ENCODE measurements around the gene DISP3. TPM values are rescaled to one million over a fixed set of nuclear protein-coding genes. Genes with fewer than 3 reads are reported as not detected.

Gene DISP3
- total RNA-seq, 2 experiments from 2014 or later = 0.63 to 0.65 TPM

DNA sequence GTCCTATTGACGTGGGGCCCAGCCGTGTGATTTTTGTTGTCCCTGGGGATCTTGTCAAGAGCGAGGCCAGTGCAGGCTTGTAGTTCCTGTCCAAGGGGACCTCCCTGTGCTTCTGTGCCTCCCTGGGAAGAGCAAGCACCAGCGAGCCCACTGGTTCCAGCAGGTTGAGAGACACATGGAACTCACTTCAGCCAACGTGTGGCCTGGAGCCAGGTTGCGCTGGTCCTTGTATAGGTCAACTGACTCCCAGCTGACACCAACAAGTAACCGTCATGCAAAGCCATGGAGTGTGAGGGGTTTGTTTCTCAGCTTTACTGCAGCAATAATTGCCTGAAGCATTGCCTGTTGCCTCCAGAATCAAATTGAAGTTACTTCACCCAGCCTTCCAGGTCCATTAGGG, 63.0 kb downstream of the DISP3 start:
- intact Hi-C loops (cut with micrococcal nuclease) = no loop called here
- peaks cover 4% of the 10 kb centered on the region for H3K4me1 Mint-ChIP-seq (ENCODE audit: low read depth)
- H3K27me3 Mint-ChIP-seq = no peaks in the 10 kb centered on the region
- ChIA-PET CTCF (no interaction called here), POLR2A (no interaction called here)
- TF ChIP-seq CTCF (IDR thresholded peaks at IDR 0.05) = no peak
- no peaks in the 10 kb centered on the region for H3K9me3 Mint-ChIP-seq
- no peaks in the 10 kb centered on the region for H3K36me3 Mint-ChIP-seq (ENCODE audit: low read depth)
- no peak for DNase-seq
- no peak overlapping the region for H3K27ac Mint-ChIP-seq
- no peak for ATAC-seq
- H3K4me3 Mint-ChIP-seq = no peak overlapping the region

DNA sequence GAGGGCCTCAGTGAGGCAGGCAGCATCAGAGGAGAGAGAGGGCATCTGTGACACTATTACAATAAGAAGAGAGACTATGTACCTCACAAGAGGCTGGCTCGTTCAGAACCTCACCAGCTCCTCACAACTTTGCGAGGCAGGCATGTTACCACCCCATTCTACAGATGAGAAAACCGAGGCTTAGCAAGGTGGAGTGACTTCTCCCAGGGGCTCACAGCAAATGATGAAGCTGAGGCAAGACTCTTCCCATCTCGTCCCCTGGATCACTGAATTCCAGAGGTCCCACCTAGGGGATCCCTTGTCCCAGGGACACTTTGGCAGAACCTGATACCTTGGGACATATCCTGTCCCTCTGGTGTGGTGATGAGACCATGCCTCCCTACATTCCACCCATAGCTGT, 64.4 kb downstream of the DISP3 start:
- Mint-ChIP-seq H3K27ac (no peak overlapping the region), H3K27me3 (peaks cover 4% of the 10 kb centered on the region), H3K9me3 (no peaks in the 10 kb centered on the region), H3K36me3 (ENCODE audit: low read depth) (no peaks in the 10 kb centered on the region), H3K4me3 (no peak overlapping the region), H3K4me1 (ENCODE audit: low read depth) (peaks cover 4% of the 10 kb centered on the region)
- ChIA-PET POLR2A (no interaction called here), CTCF (interaction anchor here (0.6 to 1.0 kb wide), 2 partner anchors 16 to 302 kb away, joined by 3 read pairs; no protein-coding TSS in a partner anchor)
- intact Hi-C loops (cut with micrococcal nuclease) = no loop called here
- no peak for DNase-seq
- TF ChIP-seq CTCF (IDR thresholded peaks at IDR 0.05) = no peak
- no peak for ATAC-seq

- Mint-ChIP-seq H3K36me3 (ENCODE audit: low read depth) (no peaks in the 10 kb centered on the region), H3K4me3 (no peak overlapping the region), H3K9me3 (no peaks in the 10 kb centered on the region), H3K27ac (no peak overlapping the region), H3K27me3 (peaks cover 4% of the 10 kb centered on the region), H3K4me1 (ENCODE audit: low read depth) (peaks cover 4% of the 10 kb centered on the region)
- no peak for DNase-seq
- no peak for TF ChIP-seq CTCF (IDR thresholded peaks at IDR 0.05)
- POLR2A ChIA-PET = no interaction called here
- no peak for ATAC-seq
- CTCF ChIA-PET = interaction anchor here (1.0 kb wide), 1 partner anchor 15 kb away, joined by 3 read pairs; no protein-coding TSS in a partner anchor
- intact Hi-C loops (cut with micrococcal nuclease) = no loop called here
Measured at GRCh38 chr1:11543796-11544195, 64.8 kb downstream of the DISP3 start.

DNA sequence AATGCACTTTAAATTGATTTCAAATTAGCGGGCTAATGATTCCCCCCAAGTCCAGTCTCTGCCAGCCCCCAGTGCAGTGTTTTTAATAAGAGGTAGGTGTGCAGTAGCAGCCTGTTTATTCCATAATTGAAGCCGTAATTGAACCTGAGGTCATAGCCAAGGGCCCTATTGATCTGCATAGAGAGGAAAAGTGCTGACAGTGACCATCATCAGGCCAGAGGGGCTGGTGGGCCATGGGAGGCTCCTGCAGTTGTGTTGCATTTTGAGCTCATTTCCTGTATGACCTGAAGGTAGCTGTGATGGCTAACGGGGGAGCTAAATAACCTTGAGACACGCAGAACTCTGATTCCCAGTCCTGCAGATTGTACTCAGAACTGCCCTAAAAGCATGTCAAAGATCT, 67.5 kb downstream of the DISP3 start:
- peaks cover 4% of the 10 kb centered on the region for H3K4me1 Mint-ChIP-seq (ENCODE audit: low read depth)
- no peak for TF ChIP-seq CTCF (IDR thresholded peaks at IDR 0.05)
- POLR2A ChIA-PET = interaction anchor here (1.4 kb wide), 1 partner anchor 10 kb away, joined by 3 read pairs; no protein-coding TSS in a partner anchor
- peaks cover 21% of the 10 kb centered on the region for H3K27me3 Mint-ChIP-seq
- no peak overlapping the region for H3K4me3 Mint-ChIP-seq
- CTCF ChIA-PET = no interaction called here
- ATAC-seq = no peak
- H3K9me3 Mint-ChIP-seq = no peaks in the 10 kb centered on the region
- H3K27ac Mint-ChIP-seq = no peak overlapping the region
- intact Hi-C loops (cut with micrococcal nuclease) = no loop called here
- no peak for DNase-seq
- no peaks in the 10 kb centered on the region for H3K36me3 Mint-ChIP-seq (ENCODE audit: low read depth)

DNA sequence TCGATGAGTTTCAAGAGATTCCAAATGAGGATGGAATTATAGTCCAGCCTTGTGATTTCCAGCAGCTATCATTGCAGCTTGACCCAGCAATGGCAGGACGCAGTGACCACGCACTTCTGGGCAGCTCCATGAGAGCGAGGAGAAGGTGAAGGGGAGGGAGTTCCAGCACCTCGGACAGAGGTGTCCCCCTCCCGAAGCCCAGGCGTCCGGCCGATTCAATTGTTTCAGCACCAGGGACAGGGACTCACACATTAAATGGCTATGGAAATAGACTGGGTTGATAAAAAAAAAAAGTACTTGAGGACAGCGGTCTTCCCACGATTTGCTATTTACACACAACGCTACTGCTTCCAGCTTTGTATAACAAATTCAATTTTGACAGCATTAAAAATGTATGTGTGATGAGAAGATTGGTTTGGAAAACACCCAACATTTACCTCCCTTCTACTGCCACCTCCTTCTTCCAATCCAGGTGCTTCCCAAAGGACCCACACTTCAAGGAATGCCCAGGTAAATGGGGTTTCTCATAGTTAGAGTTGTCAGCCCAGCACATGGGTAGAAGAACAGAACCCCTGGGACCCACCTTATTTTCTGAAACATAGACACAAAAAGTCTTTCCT, 71.8 kb downstream of the DISP3 start:
- intact Hi-C loops (cut with micrococcal nuclease) = no loop called here
- Mint-ChIP-seq H3K36me3 (ENCODE audit: low read depth) (no peaks in the 10 kb centered on the region), H3K4me1 (ENCODE audit: low read depth) (peaks cover 4% of the 10 kb centered on the region), H3K27ac (no peak overlapping the region), H3K4me3 (no peak overlapping the region), H3K27me3 (peaks cover 41% of the 10 kb centered on the region), H3K9me3 (no peaks in the 10 kb centered on the region)
- no peak for TF ChIP-seq CTCF (IDR thresholded peaks at IDR 0.05)
- ChIA-PET POLR2A (interaction anchor here (0.6 kb wide), 1 partner anchor 256 kb away, joined by 3 read pairs; no protein-coding TSS in a partner anchor), CTCF (no interaction called here)
- DNase-seq (peak; percentile 73), ATAC-seq (peak; percentile 62)
